Measurements from ENCODE around the gene HACD4. TPM values are rescaled to one million over a fixed set of nuclear protein-coding genes. Genes with fewer than 3 reads are reported as not detected.

The HACD4 gene
- total RNA-seq, 1 donor: 8.3 TPM

GRCh38 chr9:20990867-20991266 lies 40.6 kb downstream of the HACD4 start:
- H2AFZ ChIP-seq (ENCODE audit: low read length): no peak overlapping the region
- no peaks in the 10 kb centered on the region for H3K9me3 ChIP-seq (ENCODE audit: low read depth, low read length)
- no peaks in the 10 kb centered on the region for H3K27me3 ChIP-seq (ENCODE audit: insufficient read depth, low read length)
- H3K79me2 ChIP-seq (ENCODE audit: insufficient read depth, low read length): no peaks in the 10 kb centered on the region
- H3K36me3 ChIP-seq (ENCODE audit: insufficient read depth, low read length): peaks cover 24% of the 10 kb centered on the region
- H3K27ac ChIP-seq (ENCODE audit: low read depth, low read length): no peak overlapping the region
- no peaks in the 10 kb centered on the region for H4K20me1 ChIP-seq (ENCODE audit: insufficient read depth, low read length)
- no peak overlapping the region for H3K4me3 ChIP-seq (ENCODE audit: insufficient read depth, low read length)
- no peak for TF ChIP-seq CTCF (IDR thresholded peaks at IDR 0.05; ENCODE audit: extremely low read depth, low read depth, low read length)
- DNase-seq (ENCODE audit: insufficient read length, low spot score, missing footprints): no peak
- no peak overlapping the region for H3K4me2 ChIP-seq (ENCODE audit: insufficient read depth, low read length)
- peaks cover 10% of the 10 kb centered on the region for H3K4me1 ChIP-seq (ENCODE audit: insufficient read depth, low read length)

GRCh38 chr9:20989923-20990341 lies 41.5 kb downstream of the HACD4 start:
- no peaks in the 10 kb centered on the region for H3K79me2 ChIP-seq (ENCODE audit: insufficient read depth, low read length)
- H3K4me2 ChIP-seq (ENCODE audit: insufficient read depth, low read length): no peak overlapping the region
- peaks cover 18% of the 10 kb centered on the region for H3K36me3 ChIP-seq (ENCODE audit: insufficient read depth, low read length)
- peak; percentile 18 for DNase-seq (ENCODE audit: insufficient read length, low spot score, missing footprints)
- no peak overlapping the region for H3K27ac ChIP-seq (ENCODE audit: low read depth, low read length)
- TF ChIP-seq CTCF (IDR thresholded peaks at IDR 0.05; ENCODE audit: extremely low read depth, low read depth, low read length): no peak
- no peak overlapping the region for H2AFZ ChIP-seq (ENCODE audit: low read length)
- H3K4me3 ChIP-seq (ENCODE audit: insufficient read depth, low read length): no peak overlapping the region
- no peaks in the 10 kb centered on the region for H4K20me1 ChIP-seq (ENCODE audit: insufficient read depth, low read length)
- H3K9me3 ChIP-seq (ENCODE audit: low read depth, low read length): no peaks in the 10 kb centered on the region
- H3K27me3 ChIP-seq (ENCODE audit: insufficient read depth, low read length): no peaks in the 10 kb centered on the region
- peaks cover 10% of the 10 kb centered on the region for H3K4me1 ChIP-seq (ENCODE audit: insufficient read depth, low read length)

GRCh38 chr9:20988671-20989315 lies 42.6 kb downstream of the HACD4 start:
- Histone ChIP-seq H3K4me3 (ENCODE audit: insufficient read depth, low read length) (no peak overlapping the region), H4K20me1 (ENCODE audit: insufficient read depth, low read length) (no peaks in the 10 kb centered on the region), H2AFZ (ENCODE audit: low read length) (no peak overlapping the region), H3K27me3 (ENCODE audit: insufficient read depth, low read length) (no peaks in the 10 kb centered on the region), H3K9me3 (ENCODE audit: low read depth, low read length) (no peaks in the 10 kb centered on the region), H3K36me3 (ENCODE audit: insufficient read depth, low read length) (peaks cover 18% of the 10 kb centered on the region), H3K4me2 (ENCODE audit: insufficient read depth, low read length) (peak overlapping the region; percentile 2), H3K79me2 (ENCODE audit: insufficient read depth, low read length) (no peaks in the 10 kb centered on the region), H3K4me1 (ENCODE audit: insufficient read depth, low read length) (peaks cover 8% of the 10 kb centered on the region), H3K27ac (ENCODE audit: low read depth, low read length) (no peak overlapping the region)
- no peak for TF ChIP-seq CTCF (IDR thresholded peaks at IDR 0.05; ENCODE audit: extremely low read depth, low read depth, low read length)
- peak; percentile 8 for DNase-seq (ENCODE audit: insufficient read length, low spot score, missing footprints)

GRCh38 chr9:20988061-20988460 lies 43.4 kb downstream of the HACD4 start:
- no peak overlapping the region for H2AFZ ChIP-seq (ENCODE audit: low read length)
- no peaks in the 10 kb centered on the region for H3K27me3 ChIP-seq (ENCODE audit: insufficient read depth, low read length)
- H3K4me1 ChIP-seq (ENCODE audit: insufficient read depth, low read length): peaks cover 8% of the 10 kb centered on the region
- peaks cover 18% of the 10 kb centered on the region for H3K36me3 ChIP-seq (ENCODE audit: insufficient read depth, low read length)
- no peak overlapping the region for H3K4me3 ChIP-seq (ENCODE audit: insufficient read depth, low read length)
- no peak overlapping the region for H3K4me2 ChIP-seq (ENCODE audit: insufficient read depth, low read length)
- H3K79me2 ChIP-seq (ENCODE audit: insufficient read depth, low read length): no peaks in the 10 kb centered on the region
- no peak for TF ChIP-seq CTCF (IDR thresholded peaks at IDR 0.05; ENCODE audit: extremely low read depth, low read depth, low read length)
- H4K20me1 ChIP-seq (ENCODE audit: insufficient read depth, low read length): no peaks in the 10 kb centered on the region
- no peaks in the 10 kb centered on the region for H3K9me3 ChIP-seq (ENCODE audit: low read depth, low read length)
- no peak for DNase-seq (ENCODE audit: insufficient read length, low spot score, missing footprints)
- H3K27ac ChIP-seq (ENCODE audit: low read depth, low read length): no peak overlapping the region
